Psoas muscle (tissue), 8 donors: ENCODE results near the gene TIMP1. TPM values are rescaled to one million over a fixed set of nuclear protein-coding genes. Genes with fewer than 3 reads are reported as not detected.

Experiments
- ATAC-seq, 4 donors: fragments of 200-7000 bp; cut with Tn5 transposase; one replicate each; pipeline ENCODE4 v1.9.1; 2020; ENCODE audit warnings: moderate library complexity in 3 of 4, mild to moderate bottlenecking in 2 of 4
- DNase-seq, 2 donors: peaks; one replicate each; pipeline ENCODE4 v3.0.0-alpha.2; 2020
- H3K27ac ChIP-seq: fragments of 200-600 bp; one replicate; pipeline ENCODE4 v1.8.0; 2022
- H3K27me3 ChIP-seq, 3 donors: fragments of 200-600 bp in 1 of 3; one replicate each; pipeline versions ENCODE4 v1.6.1 to v1.8.0; 2013 to 2022; ENCODE audit warnings: low read length in 2 of 3, mild to moderate bottlenecking in 2 of 3, moderate library complexity in 1 of 3; ENCODE audit not compliant: insufficient read depth in 3 of 3
- H3K36me3 ChIP-seq, 2 donors: fragments of 200-600 bp in 1 of 2; one replicate each; pipeline versions ENCODE4 v1.6.1 to v1.8.0; 2013 to 2022; ENCODE audit warnings: low read depth in 1 of 2, mild to moderate bottlenecking in 1 of 2, moderate library complexity in 1 of 2; ENCODE audit not compliant: insufficient read depth in 1 of 2
- H3K4me1 ChIP-seq: fragments of 200-600 bp; one replicate; pipeline ENCODE4 v1.8.0; 2022
- H3K4me3 ChIP-seq: fragments of 200-600 bp; one replicate; pipeline ENCODE4 v1.8.0; 2022; ENCODE audit warnings: mild to moderate bottlenecking
- H3K9me3 ChIP-seq: fragments of 200-600 bp; one replicate; pipeline ENCODE4 v1.8.0; 2022
- WGBS, 3 donors: extraction: QIAGEN DNeasy Blood & Tissue Kit; methylation state at CpG; one replicate each; pipeline versions ENCODE4 v1.1.6 to v1.1.7; 2013; 5-methylcytosine and 5-hydroxymethylcytosine counted together
- intact Hi-C, 2 donors: fragments of 100-400 bp; cut with DNase I; formaldehyde crosslinking; loops; one replicate each; pipeline versions ENCODE4 v1.11.0 to v1.14.2; 2022
- polyA plus RNA-seq, 3 donors: library from polyadenylated mRNA; stranded (reverse); fragments of 200-250 nt; gene quantifications; one replicate each; pipeline ENCODE4 v1.2.3, GENCODE V29; 2013
- total RNA-seq, 4 donors: library from RNA; stranded (reverse); fragmentation: NEBNext Ultra II Directional in 2 of 4; extraction: Animal tissue kit (Norgen Biotek cat#: 25700) in 2 of 4; gene quantifications; one replicate each; pipeline versions ENCODE4 v1.2.1 to v1.2.4, GENCODE V29; 2021 to 2023
- TF ChIP-seq, protein P1 (sequence below): fragments of 200-600 bp; IDR thresholded peaks from one replicate; pipeline ENCODE4 v1.8.0; 2022; ENCODE audit warnings: antibody characterized with exemption
- donor health status: healthy with polysubstance abuse.
- donor health status: DM: no; HTN: no; CAD: no; lungs with moderate emphysema.
- donor health status: Bipolar disorder and iron deficiency.
- donor health status: healthy.
- donor health status: DM: yes; HTN: yes; CAD: no.
- donor health status: DM: no; HTN: no; CAD: no.
- donor health status: DM: no; HTN: no; CAD: no.
- donor health status: DM: yes; HTN: yes; CAD: no.

Gene TIMP1
- total and polyA plus RNA-seq, 7 donors = 15.7 to 190 (median 36.2) TPM

DNA sequence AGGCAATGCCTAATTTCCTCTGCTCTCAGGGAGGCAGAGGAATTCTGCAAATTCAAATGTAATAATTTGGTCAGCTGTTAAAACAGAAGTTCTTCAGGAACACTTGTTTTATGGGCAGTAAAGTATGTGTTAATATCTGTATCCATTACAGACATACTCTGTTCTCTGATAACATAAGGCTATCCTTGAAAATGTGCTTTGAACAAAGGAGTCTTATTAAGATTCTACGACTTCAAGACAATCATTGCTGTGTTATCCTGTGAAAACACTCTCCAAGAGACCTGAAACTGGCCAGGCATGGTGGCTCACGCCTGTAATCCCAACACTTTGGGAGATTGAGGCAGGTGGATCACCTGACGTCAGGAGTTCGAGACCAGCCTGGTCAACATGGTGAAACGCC lies 49.4 kb downstream of the TIMP1 start:
- no peaks in the 10 kb centered on the region for H3K4me1 ChIP-seq
- no peak overlapping the region for H3K27ac ChIP-seq
- intact Hi-C loops = no loop called here
- DNase-seq (no peak), ATAC-seq (no peak)
- H3K36me3 ChIP-seq = peaks cover 0 to 20% of the 10 kb centered on the region in 2 donors
- WGBS, 3 donors = 69 to 87% (median 75%) methylated on average over 5 of the region's 5 CpGs
- TF ChIP-seq, protein P1, sequence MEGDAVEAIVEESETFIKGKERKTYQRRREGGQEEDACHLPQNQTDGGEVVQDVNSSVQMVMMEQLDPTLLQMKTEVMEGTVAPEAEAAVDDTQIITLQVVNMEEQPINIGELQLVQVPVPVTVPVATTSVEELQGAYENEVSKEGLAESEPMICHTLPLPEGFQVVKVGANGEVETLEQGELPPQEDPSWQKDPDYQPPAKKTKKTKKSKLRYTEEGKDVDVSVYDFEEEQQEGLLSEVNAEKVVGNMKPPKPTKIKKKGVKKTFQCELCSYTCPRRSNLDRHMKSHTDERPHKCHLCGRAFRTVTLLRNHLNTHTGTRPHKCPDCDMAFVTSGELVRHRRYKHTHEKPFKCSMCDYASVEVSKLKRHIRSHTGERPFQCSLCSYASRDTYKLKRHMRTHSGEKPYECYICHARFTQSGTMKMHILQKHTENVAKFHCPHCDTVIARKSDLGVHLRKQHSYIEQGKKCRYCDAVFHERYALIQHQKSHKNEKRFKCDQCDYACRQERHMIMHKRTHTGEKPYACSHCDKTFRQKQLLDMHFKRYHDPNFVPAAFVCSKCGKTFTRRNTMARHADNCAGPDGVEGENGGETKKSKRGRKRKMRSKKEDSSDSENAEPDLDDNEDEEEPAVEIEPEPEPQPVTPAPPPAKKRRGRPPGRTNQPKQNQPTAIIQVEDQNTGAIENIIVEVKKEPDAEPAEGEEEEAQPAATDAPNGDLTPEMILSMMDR = no peak
- H3K9me3 ChIP-seq = no peaks in the 10 kb centered on the region
- peaks cover 0 to 3% (median 0%) of the 10 kb centered on the region in 3 donors for H3K27me3 ChIP-seq
- no peak overlapping the region for H3K4me3 ChIP-seq

DNA sequence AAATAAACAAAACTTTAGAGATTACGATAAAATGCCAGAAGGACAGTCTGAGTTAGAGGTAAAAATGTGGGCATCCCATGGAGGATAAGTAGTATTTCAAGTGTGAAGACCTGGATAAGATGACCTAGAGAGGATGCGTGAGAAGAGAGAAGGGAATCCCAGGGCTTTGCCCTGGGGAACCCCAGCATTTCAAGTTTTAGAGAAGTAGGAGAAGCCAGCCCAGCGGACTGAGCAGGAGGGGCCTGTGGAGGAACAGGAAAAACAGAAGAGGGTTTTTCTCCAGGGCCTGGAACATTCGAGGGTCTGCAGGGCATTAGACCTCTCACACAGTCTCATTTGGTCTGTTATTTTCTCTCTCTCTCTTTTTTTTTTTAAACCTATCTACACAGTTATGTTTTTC lies 50.4 kb downstream of the TIMP1 start:
- Histone ChIP-seq H3K4me1 (no peaks in the 10 kb centered on the region), H3K36me3 (peaks cover 0 to 24% of the 10 kb centered on the region in 2 donors), H3K9me3 (no peaks in the 10 kb centered on the region), H3K27ac (no peak overlapping the region), H3K4me3 (no peak overlapping the region), H3K27me3 (peaks cover 0 to 3% (median 0%) of the 10 kb centered on the region in 3 donors)
- 51 to 71% (median 59%) methylated on average over 4 of the region's 4 CpGs for WGBS, 3 donors
- no peak for ATAC-seq
- TF ChIP-seq, protein P1 = no peak
- no peak for DNase-seq
- intact Hi-C loops = no loop called here

DNA sequence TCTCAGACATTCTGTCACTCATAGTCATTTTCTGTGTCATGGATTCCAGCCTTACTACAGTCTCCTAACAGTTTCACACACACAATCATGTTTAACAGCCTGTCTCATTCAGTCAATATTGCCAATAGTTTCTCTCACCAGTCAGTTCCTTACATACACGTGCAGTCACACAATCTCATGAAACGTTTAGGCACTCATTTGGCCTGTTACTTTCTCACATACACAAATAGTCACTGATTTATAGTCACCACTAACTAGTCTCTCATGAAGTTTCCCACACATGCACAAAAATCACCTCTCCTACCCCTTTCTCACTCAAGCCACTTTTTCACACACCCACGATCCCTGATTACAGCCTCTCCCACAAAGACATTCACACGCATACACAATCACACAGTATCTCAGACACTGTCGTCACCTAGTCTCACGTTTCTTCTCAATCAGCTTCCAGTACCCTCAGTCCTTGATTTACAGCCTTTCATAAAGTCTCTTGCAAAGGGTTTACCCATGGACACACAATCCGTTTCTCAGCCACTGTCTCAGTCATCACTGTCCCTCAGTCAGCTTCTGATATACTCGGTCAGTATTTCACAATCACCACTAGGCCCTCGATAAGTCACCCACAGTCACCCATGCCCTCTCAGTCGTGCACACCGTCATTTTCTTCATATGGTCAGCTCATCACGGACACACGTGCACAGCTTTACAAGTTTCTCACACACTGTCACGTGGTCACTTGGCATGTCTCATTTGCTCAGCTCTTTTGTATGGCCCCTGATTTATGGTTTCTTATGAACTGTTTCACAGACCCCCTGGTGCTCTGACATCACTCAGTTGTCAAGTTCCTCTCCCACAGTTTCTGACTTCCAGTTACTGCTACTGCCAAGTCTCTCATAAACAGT lies 51.7 kb downstream of the TIMP1 start:
- DNase-seq (no peak), ATAC-seq (no peak)
- TF ChIP-seq, protein P1 = no peak
- 63 to 71% (median 68%) methylated on average over 14 of the region's 14 CpGs for whole genome bisulfite sequencing, 3 donors
- Histone ChIP-seq H3K27me3 (peaks cover 0 to 3% (median 0%) of the 10 kb centered on the region in 3 donors), H3K4me3 (no peak overlapping the region), H3K36me3 (peaks cover 2 to 34% of the 10 kb centered on the region in 2 donors), H3K27ac (no peak overlapping the region), H3K9me3 (no peaks in the 10 kb centered on the region), H3K4me1 (no peaks in the 10 kb centered on the region)
- intact Hi-C loops = no loop called here

DNA sequence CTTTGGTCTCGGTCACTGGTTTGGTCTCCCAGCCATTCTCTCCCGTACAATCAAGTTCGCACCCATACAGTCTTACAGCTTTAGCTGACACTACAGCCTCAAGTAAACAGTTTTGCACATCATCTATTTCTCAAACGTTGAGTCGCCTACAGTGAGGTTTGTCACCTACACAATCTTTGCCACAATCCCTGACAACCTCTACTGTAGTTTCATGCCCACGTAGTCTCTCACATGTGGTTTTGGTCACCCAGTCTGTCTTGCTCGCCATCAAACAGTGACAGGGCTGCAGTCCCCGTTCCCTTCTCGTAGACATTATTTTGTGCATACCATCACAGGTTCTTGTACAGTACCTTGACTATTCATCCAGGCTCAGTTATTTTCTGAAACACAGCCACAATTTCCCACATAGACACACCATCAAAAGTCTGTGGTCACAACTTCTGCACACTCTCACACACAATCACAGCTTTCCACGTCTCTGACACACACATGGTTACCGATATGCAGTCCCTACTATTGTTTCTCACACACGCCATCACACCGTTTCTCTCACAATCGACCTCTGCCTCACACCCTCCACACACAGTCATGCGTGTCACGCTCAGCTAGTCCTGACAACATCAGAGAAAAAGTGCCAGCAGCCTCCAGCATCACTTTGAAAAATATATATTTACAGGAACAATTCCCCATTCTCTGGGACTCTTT lies 52.8 kb downstream of the TIMP1 start:
- no peak for DNase-seq
- Histone ChIP-seq H3K36me3 (peaks cover 2 to 42% of the 10 kb centered on the region in 2 donors), H3K9me3 (no peaks in the 10 kb centered on the region), H3K27ac (no peak overlapping the region), H3K27me3 (peaks cover 0 to 3% (median 0%) of the 10 kb centered on the region in 3 donors), H3K4me3 (no peak overlapping the region), H3K4me1 (no peaks in the 10 kb centered on the region)
- no peak for ATAC-seq
- WGBS, 3 donors = 82 to 89% (median 87%) methylated on average over 16 of the region's 16 CpGs
- TF ChIP-seq, protein P1 = no peak
- intact Hi-C loops = no loop called here

Other genes starting within 250 kb of the TIMP1 start
- not detected for gene ZNF157, start 211.9 kb upstream of the TIMP1 start, total RNA-seq
- gene ZNF157, start 211.9 kb upstream of the TIMP1 start, polyA plus RNA-seq = under 1 TPM in 2 of 3 donors, not detected in 1; 0.07 to 0.17 TPM
- 10 to 100 TPM in 3 of 4 donors, 1 to 10 TPM in 1; 9.5 to 17.7 (median 13.4) TPM for gene ZNF41, start 99.2 kb upstream of the TIMP1 start, total RNA-seq
- gene ZNF41, start 99.2 kb upstream of the TIMP1 start, polyA plus RNA-seq = 10 to 100 TPM in 1 of 3 donors, 1 to 10 TPM in 2; 5.3 to 10.9 (median 8.5) TPM
- gene ARAF, start 21.2 kb upstream of the TIMP1 start, total RNA-seq = 100 to 1,000 TPM; 101 to 118 (median 108) TPM
- gene ARAF, start 21.2 kb upstream of the TIMP1 start, polyA plus RNA-seq = 10 to 100 TPM; 54.3 to 63.9 (median 61.6) TPM
- 1 to 10 TPM in 3 of 4 donors, under 1 TPM in 1; 0.84 to 7.0 (median 2.6) TPM for gene SYN1, start 37.4 kb downstream of the TIMP1 start, total RNA-seq
- 1 to 10 TPM in 2 of 3 donors, under 1 TPM in 1; 0.80 to 2.4 (median 2.3) TPM for gene SYN1, start 37.4 kb downstream of the TIMP1 start, polyA plus RNA-seq
- gene CFP, start 47.5 kb downstream of the TIMP1 start, total RNA-seq = 1 to 10 TPM in 3 of 4 donors, under 1 TPM in 1; 0.51 to 1.8 (median 1.6) TPM
- 1 to 10 TPM in 1 of 3 donors, under 1 TPM in 2; 0.86 to 1.6 (median 0.90) TPM for gene CFP, start 47.5 kb downstream of the TIMP1 start, polyA plus RNA-seq
- 10 to 100 TPM; 30.7 to 55.7 (median 34.2) TPM for gene ELK1, start 68.1 kb downstream of the TIMP1 start, total RNA-seq
- 10 to 100 TPM; 18.7 to 42.8 (median 33.3) TPM for gene ELK1, start 68.1 kb downstream of the TIMP1 start, polyA plus RNA-seq
- 10 to 100 TPM; 67.8 to 87.1 (median 80.4) TPM for gene UXT, start 76.7 kb downstream of the TIMP1 start, total RNA-seq
- gene UXT, start 76.7 kb downstream of the TIMP1 start, polyA plus RNA-seq = 100 to 1,000 TPM; 124 to 172 (median 143) TPM